HepG2 (cell line): ENCODE results near the gene RNASE3. TPM values are rescaled to one million over a fixed set of nuclear protein-coding genes. Genes with fewer than 3 reads are reported as not detected.

Experiments used
- CTCF ChIP-seq: sonication (generic); formaldehyde crosslinking; IDR thresholded peaks from 2 replicates; pipeline ENCODE4 v1.5.0; 2020; ENCODE audit warnings: mild to moderate bottlenecking, missing genetic modification reagents, moderate library complexity
- PHF20 ChIP-seq: sonication (generic); formaldehyde crosslinking; IDR thresholded peaks from 2 replicates; pipeline ENCODE4 v1.5.0; 2020; ENCODE audit warnings: mild to moderate bottlenecking, missing genetic modification reagents
- RBM22 ChIP-seq: fragments of 200-400 bp; formaldehyde crosslinking; optimal IDR thresholded peaks from 2 replicates; pipeline ENCODE3; 2017; ENCODE audit warnings: mild to moderate bottlenecking, low read length, moderate library complexity
- SMC3 ChIP-seq: IDR thresholded peaks from 2 replicates; pipeline ENCODE4 v1.6.1; 2011; ENCODE audit warnings: low read length, improper control_type of control experiment
- STAG1 ChIP-seq: sonication (generic); formaldehyde crosslinking; IDR thresholded peaks from 2 replicates; pipeline ENCODE4 v1.4.0; 2020; ENCODE audit warnings: missing genetic modification reagents
- WIZ ChIP-seq: sonication (generic); formaldehyde crosslinking; IDR thresholded peaks from 2 replicates; pipeline ENCODE4 v1.5.1; 2020; ENCODE audit warnings: mild to moderate bottlenecking, missing genetic modification reagents
- ZBTB4 ChIP-seq: sonication (generic); formaldehyde crosslinking; IDR thresholded peaks from 2 replicates; pipeline ENCODE4 v1.4.0; 2020; ENCODE audit warnings: missing genetic modification reagents, mild to moderate bottlenecking, borderline replicate concordance
- ZFP36L1 ChIP-seq: sonication (generic); formaldehyde crosslinking; IDR thresholded peaks from 2 replicates; pipeline ENCODE4 v1.8.0; 2022; ENCODE audit warnings: mild to moderate bottlenecking, missing genetic modification reagents, moderate library complexity
- ZGPAT ChIP-seq: IDR thresholded peaks from 2 replicates; pipeline ENCODE4 v1.6.1; 2016; ENCODE audit warnings: mild to moderate bottlenecking
- ZNF335 ChIP-seq: sonication (generic); formaldehyde crosslinking; IDR thresholded peaks from 2 replicates; pipeline ENCODE4 v1.4.0; 2020; ENCODE audit warnings: missing genetic modification reagents
- ZNF546 ChIP-seq: sonication (generic); formaldehyde crosslinking; conservative IDR thresholded peaks from 2 replicates; pipeline ENCODE4 v1.8.1; 2023; ENCODE audit warnings: mild to moderate bottlenecking, missing genetic modification reagents
- ZNF652 ChIP-seq: IDR thresholded peaks from 2 replicates; pipeline ENCODE4 v1.6.1; 2016; ENCODE audit warnings: low read depth, borderline replicate concordance
- ZNF660 ChIP-seq: sonication (generic); formaldehyde crosslinking; IDR thresholded peaks from 2 replicates; pipeline ENCODE4 v1.5.1; 2020; ENCODE audit warnings: mild to moderate bottlenecking, low read depth, missing genetic modification reagents, borderline replicate concordance
- polyA plus RNA-seq, 8 experiments: library from polyadenylated mRNA; depleted of rRNA in 3 of 8; stranded (reverse) in 7 of 8; unstranded in 1 of 8; fragments of >200 nt; fragmentation: Illumina TruSeq in 4 of 8; extraction: Trizol in 4 of 8; gene quantifications; 2 replicates each; pipeline versions ENCODE4 v1.2.1 to v1.2.3, GENCODE V29; 2011 to 2016; ENCODE audit warnings: low read depth in 4 of 8, missing spikeins in 1 of 8, mixed read lengths in 1 of 8; ENCODE audit not compliant: insufficient read depth in 1 of 8
- total RNA-seq, 5 experiments: library from RNA; depleted of rRNA; stranded (reverse); fragments of >200 nt; fragmentation: Illumina TruSeq; extraction: Trizol; gene quantifications; 2 replicates each; pipeline ENCODE4 v1.2.3, GENCODE V29; 2016; ENCODE audit warnings: low read depth in 1 of 5
- TF ChIP-seq, protein P1 (sequence below): sonication (generic); formaldehyde crosslinking; IDR thresholded peaks from 2 replicates; pipeline ENCODE4 v1.8.0; 2022; ENCODE audit warnings: low read depth, missing genetic modification reagents
- TF ChIP-seq, protein P2 (sequence below): sonication (generic); formaldehyde crosslinking; IDR thresholded peaks from 2 replicates; pipeline ENCODE4 v1.5.0; 2020; ENCODE audit warnings: mild to moderate bottlenecking, missing genetic modification reagents, borderline replicate concordance

RNASE3 gene
- total and polyA plus RNA-seq, 2 of the 13 experiments (the other 11 are each of a cell fraction or from before 2014, with no cell fraction given): not detected

- TF ChIP-seq ZBTB4 (no peak), SMC3 (peak; percentile 63; the same call in 1 of the 2 replicates), PHF20 (CRISPR knock-in tag) (no peak), ZNF660 (CRISPR knock-in tag) (no peak), CTCF (CRISPR knock-in tag) (peak; percentile 81), ZNF652 (CRISPR knock-in tag) (no peak), ZNF335 (CRISPR knock-in tag) (no peak), WIZ (CRISPR knock-in tag) (0 out of 2 replicates have a peak, but pooled peaks have one; percentile 26), STAG1 (peak; percentile 69), ZGPAT (CRISPR knock-in tag) (no peak), RBM22 (no peak), ZNF546 (CRISPR knock-in tag) (no peak), ZFP36L1 (CRISPR knock-in tag) (no peak)
- TF ChIP-seq, protein P1, sequence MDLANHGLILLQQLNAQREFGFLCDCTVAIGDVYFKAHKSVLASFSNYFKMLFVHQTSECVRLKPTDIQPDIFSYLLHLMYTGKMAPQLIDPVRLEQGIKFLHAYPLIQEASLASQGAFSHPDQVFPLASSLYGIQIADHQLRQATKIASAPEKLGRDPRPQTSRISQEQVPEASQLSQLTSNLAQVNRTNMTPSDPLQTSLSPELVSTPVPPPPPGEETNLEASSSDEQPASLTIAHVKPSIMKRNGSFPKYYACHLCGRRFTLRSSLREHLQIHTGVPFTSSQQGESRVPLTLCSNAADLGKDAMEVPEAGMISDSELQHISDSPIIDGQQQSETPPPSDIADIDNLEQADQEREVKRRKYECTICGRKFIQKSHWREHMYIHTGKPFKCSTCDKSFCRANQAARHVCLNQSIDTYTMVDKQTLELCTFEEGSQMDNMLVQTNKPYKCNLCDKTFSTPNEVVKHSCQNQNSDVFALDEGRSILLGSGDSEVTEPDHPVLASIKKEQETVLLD: no peak
- TF ChIP-seq, protein P2, sequence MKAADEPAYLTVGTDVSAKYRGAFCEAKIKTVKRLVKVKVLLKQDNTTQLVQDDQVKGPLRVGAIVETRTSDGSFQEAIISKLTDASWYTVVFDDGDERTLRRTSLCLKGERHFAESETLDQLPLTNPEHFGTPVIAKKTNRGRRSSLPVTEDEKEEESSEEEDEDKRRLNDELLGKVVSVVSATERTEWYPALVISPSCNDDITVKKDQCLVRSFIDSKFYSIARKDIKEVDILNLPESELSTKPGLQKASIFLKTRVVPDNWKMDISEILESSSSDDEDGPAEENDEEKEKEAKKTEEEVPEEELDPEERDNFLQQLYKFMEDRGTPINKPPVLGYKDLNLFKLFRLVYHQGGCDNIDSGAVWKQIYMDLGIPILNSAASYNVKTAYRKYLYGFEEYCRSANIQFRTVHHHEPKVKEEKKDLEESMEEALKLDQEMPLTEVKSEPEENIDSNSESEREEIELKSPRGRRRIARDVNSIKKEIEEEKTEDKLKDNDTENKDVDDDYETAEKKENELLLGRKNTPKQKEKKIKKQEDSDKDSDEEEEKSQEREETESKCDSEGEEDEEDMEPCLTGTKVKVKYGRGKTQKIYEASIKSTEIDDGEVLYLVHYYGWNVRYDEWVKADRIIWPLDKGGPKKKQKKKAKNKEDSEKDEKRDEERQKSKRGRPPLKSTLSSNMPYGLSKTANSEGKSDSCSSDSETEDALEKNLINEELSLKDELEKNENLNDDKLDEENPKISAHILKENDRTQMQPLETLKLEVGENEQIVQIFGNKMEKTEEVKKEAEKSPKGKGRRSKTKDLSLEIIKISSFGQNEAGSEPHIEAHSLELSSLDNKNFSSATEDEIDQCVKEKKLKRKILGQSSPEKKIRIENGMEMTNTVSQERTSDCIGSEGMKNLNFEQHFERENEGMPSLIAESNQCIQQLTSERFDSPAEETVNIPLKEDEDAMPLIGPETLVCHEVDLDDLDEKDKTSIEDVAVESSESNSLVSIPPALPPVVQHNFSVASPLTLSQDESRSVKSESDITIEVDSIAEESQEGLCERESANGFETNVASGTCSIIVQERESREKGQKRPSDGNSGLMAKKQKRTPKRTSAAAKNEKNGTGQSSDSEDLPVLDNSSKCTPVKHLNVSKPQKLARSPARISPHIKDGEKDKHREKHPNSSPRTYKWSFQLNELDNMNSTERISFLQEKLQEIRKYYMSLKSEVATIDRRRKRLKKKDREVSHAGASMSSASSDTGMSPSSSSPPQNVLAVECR (CRISPR knock-in tag): no peak
Observed at GRCh38 chr14:20857630-20858261, 33.4 kb upstream of the RNASE3 start (continued).
